Activated CD8-positive, alpha-beta T cell treated with anti-CD3 and anti-CD28 coated beads for 36 hours (primary cell): ENCODE results near the gene STK17A. TPM values are rescaled to one million over a fixed set of nuclear protein-coding genes. Genes with fewer than 3 reads are reported as not detected.
"Not testable (repeated sequence)": the region's sequence is repeated elsewhere in the genome, so short reads cannot be mapped to it uniquely, and the experiment has no call there.

Experiments used
- ATAC-seq: fragments of 200-7000 bp; cut with Tn5 transposase; one replicate; pipeline ENCODE4 v1.10.0; 2021; ENCODE audit warnings: mild to moderate bottlenecking, moderate library complexity
- CTCF ChIA-PET: fragments of 350-600 bp; sonication (Branson Sonifier 250); formaldehyde crosslinking; loops from one replicate; lab custom pipeline; 2021; ENCODE audit warnings: antibody characterized with exemption; lab: Charles Lee
- POLR2A ChIA-PET: fragments of 350-600 bp; sonication (Branson Sonifier 250); formaldehyde crosslinking; loops from one replicate; lab custom pipeline; 2021; ENCODE audit warnings: antibody characterized with exemption; lab: Charles Lee
- DNase-seq: peaks from one replicate; pipeline ENCODE4 v3.0.0-alpha.2; 2020
- H3K27ac Mint-ChIP-seq: one replicate; pipeline ENCODE4 v1.8.0; 2021; ENCODE audit warnings: mild to moderate bottlenecking, mixed read lengths
- H3K27me3 Mint-ChIP-seq: one replicate; pipeline ENCODE4 v1.8.0; 2021; ENCODE audit warnings: mixed read lengths
- H3K36me3 Mint-ChIP-seq: one replicate; pipeline ENCODE4 v1.8.0; 2021; ENCODE audit warnings: low read depth, mixed read lengths
- H3K4me1 Mint-ChIP-seq: one replicate; pipeline ENCODE4 v1.8.0; 2021; ENCODE audit warnings: low read depth, mixed read lengths
- H3K4me3 Mint-ChIP-seq: one replicate; pipeline ENCODE4 v1.8.0; 2021; ENCODE audit warnings: mild to moderate bottlenecking, moderate library complexity, mixed read lengths
- H3K9me3 Mint-ChIP-seq: one replicate; pipeline ENCODE4 v1.8.0; 2021; ENCODE audit warnings: mixed read lengths
- CTCF ChIP-seq: fragments of 200-600 bp; IDR thresholded peaks from one replicate; pipeline ENCODE4 v1.8.0; 2022; ENCODE audit warnings: antibody characterized with exemption, mild to moderate bottlenecking
- intact Hi-C: fragments of 100-400 bp; cut with micrococcal nuclease; formaldehyde crosslinking; loops from one replicate; pipeline ENCODE4 v1.10.0; 2022
- total RNA-seq, 2 experiments: library from RNA; stranded (reverse); gene quantifications; one replicate each; pipeline ENCODE4 v1.2.3, GENCODE V29; 2021

STK17A gene
- total RNA-seq, 2 experiments from 2014 or later, result 42.4 to 46.1 TPM

GRCh38 chr7:43624156-43624555 is 41.2 kb downstream of the STK17A start:
- no peak for DNase-seq
- Mint-ChIP-seq H3K4me3 (no peak overlapping the region), H3K27ac (peak overlapping the region; percentile 80), H3K36me3 (peaks cover 75% of the 10 kb centered on the region), H3K27me3 (no peaks in the 10 kb centered on the region), H3K4me1 (peaks cover 79% of the 10 kb centered on the region), H3K9me3 (no peaks in the 10 kb centered on the region)
- no peak for TF ChIP-seq CTCF
- intact Hi-C loops, result loop anchor here (5.0 kb wide), 1 partner anchor 37 kb away; no protein-coding TSS in a partner anchor
- POLR2A ChIA-PET, result no interaction called here
- ATAC-seq, result no peak
- CTCF ChIA-PET, result interaction anchor here (12.0 kb wide), 1 partner anchor 40 kb away, joined by 123 read pairs; the partner anchor contains the start of gene STK17A

GRCh38 chr7:43625453-43625852 is 42.5 kb downstream of the STK17A start:
- Mint-ChIP-seq H3K9me3 (no peaks in the 10 kb centered on the region), H3K4me1 (peaks cover 90% of the 10 kb centered on the region), H3K36me3 (peaks cover 79% of the 10 kb centered on the region), H3K4me3 (peak overlapping the region; percentile 17), H3K27ac (peak overlapping the region; percentile 80), H3K27me3 (no peaks in the 10 kb centered on the region)
- no peak for TF ChIP-seq CTCF
- intact Hi-C loops, result no loop called here
- ATAC-seq (peak; percentile 75), DNase-seq (peak; percentile 84)
- CTCF ChIA-PET, result interaction anchor here (1.8 to 7.2 kb wide), 6 partner anchors 14 to 74 kb away, joined by 4 to 64 read pairs (median 14); partner anchors contain the start of gene STK17A
- POLR2A ChIA-PET, result interaction anchor here (0.9 to 2.1 kb wide), 6 partner anchors 9 to 75 kb away, joined by 3 to 13 read pairs (median 6); no protein-coding TSS in a partner anchor

- Mint-ChIP-seq H3K9me3 (no peaks in the 10 kb centered on the region), H3K4me3 (peak overlapping the region; percentile 28), H3K27ac (peak overlapping the region; percentile 80), H3K4me1 (peaks cover 91% of the 10 kb centered on the region), H3K36me3 (peaks cover 81% of the 10 kb centered on the region), H3K27me3 (no peaks in the 10 kb centered on the region)
- intact Hi-C loops, result no loop called here
- DNase-seq (no peak), ATAC-seq (peak; percentile 24)
- ChIA-PET POLR2A (interaction anchor here (0.7 to 2.1 kb wide), 8 partner anchors 8 to 74 kb away, joined by 3 to 13 read pairs (median 4); partner anchors contain the start of gene STK17A), CTCF (interaction anchor here (1.1 to 7.2 kb wide), 7 partner anchors 13 to 212 kb away, joined by 3 to 64 read pairs (median 12); partner anchors contain the start of gene STK17A)
- TF ChIP-seq CTCF, result no peak
Measured at GRCh38 chr7:43625980-43626379, 43.1 kb downstream of the STK17A start.

- no peak for TF ChIP-seq CTCF
- Mint-ChIP-seq H3K4me1 (peaks cover 92% of the 10 kb centered on the region), H3K9me3 (no peaks in the 10 kb centered on the region), H3K27ac (peak overlapping the region; percentile 80), H3K4me3 (no peak overlapping the region), H3K36me3 (peaks cover 82% of the 10 kb centered on the region), H3K27me3 (no peaks in the 10 kb centered on the region)
- ChIA-PET POLR2A (interaction anchor here (0.7 to 2.1 kb wide), 8 partner anchors 11 to 44 kb away, joined by 3 to 8 read pairs (median 3); partner anchors contain the start of gene STK17A), CTCF (interaction anchor here (1.1 to 7.2 kb wide), 8 partner anchors 13 to 212 kb away, joined by 3 to 64 read pairs (median 10); partner anchors contain the start of gene STK17A)
- no peak for ATAC-seq
- intact Hi-C loops, result no loop called here
- no peak for DNase-seq
Measured at GRCh38 chr7:43626695-43627094, 43.8 kb downstream of the STK17A start.

GRCh38 chr7:43627798-43628197 is 44.9 kb downstream of the STK17A start:
- H3K9me3 Mint-ChIP-seq, ATAC-seq, H3K27me3 Mint-ChIP-seq, intact Hi-C loops, DNase-seq, H3K4me3 Mint-ChIP-seq: not testable (repeated sequence)
- H3K4me1 Mint-ChIP-seq, result peaks cover 92% of the 10 kb centered on the region
- CTCF ChIA-PET, result interaction anchor here (1.0 to 7.2 kb wide), 4 partner anchors 12 to 72 kb away, joined by 3 to 64 read pairs (median 11); partner anchors contain the start of gene STK17A
- peak overlapping the region; percentile 73 for H3K27ac Mint-ChIP-seq
- peaks cover 82% of the 10 kb centered on the region for H3K36me3 Mint-ChIP-seq
- POLR2A ChIA-PET, result interaction anchor here (0.6 to 2.1 kb wide), 7 partner anchors 17 to 45 kb away, joined by 3 to 8 read pairs (median 3); partner anchors contain the start of gene STK17A
